GM18517 (cell line): ENCODE data around the gene FBXO9.

Experiments
- ATAC-seq: cut with Tn5 transposase; IDR thresholded peaks from one replicate; pipeline ENCODE4 v1.9.1; 2021; ENCODE audit warnings: mild to moderate bottlenecking, moderate library complexity; ENCODE audit not compliant: unreplicated experiment

The FBXO9 gene

GRCh38 chr6:53065266-53066076 lies at the start of gene FBXO9:
TSS of gene FBXO9 (plus strand) at chr6:53065404. CDS start at chr6:53065790, 386 bp downstream.
- ATAC-seq: peak; percentile 35

GRCh38 chr6:53015486-53015885 lies 49.7 kb upstream of the FBXO9 start:
- no peak for ATAC-seq

GRCh38 chr6:53018446-53018845 lies 46.8 kb upstream of the FBXO9 start:
- no peak for ATAC-seq

GRCh38 chr6:53020005-53020744 lies 45.0 kb upstream of the FBXO9 start:
- no peak for ATAC-seq

- no peak for ATAC-seq
These were observed 41.9 kb upstream of the FBXO9 start for GRCh38 chr6:53023323-53023722.

- ATAC-seq: no peak
These were observed 38.7 kb upstream of the FBXO9 start for GRCh38 chr6:53026526-53026925.

GRCh38 chr6:53027131-53027718 lies 38.0 kb upstream of the FBXO9 start:
- ATAC-seq: no peak

GRCh38 chr6:53028467-53028866 lies 36.7 kb upstream of the FBXO9 start:
- no peak for ATAC-seq

- ATAC-seq: no peak
These were observed 35.9 kb upstream of the FBXO9 start for GRCh38 chr6:53029257-53029656.

- ATAC-seq: no peak
These were observed 35.4 kb upstream of the FBXO9 start for GRCh38 chr6:53029761-53030160.

GRCh38 chr6:53031281-53031680 lies 33.9 kb upstream of the FBXO9 start:
- no peak for ATAC-seq

- ATAC-seq: no peak
These were observed 32.4 kb upstream of the FBXO9 start for GRCh38 chr6:53032849-53033248.

- ATAC-seq: no peak
These were observed 31.4 kb upstream of the FBXO9 start for GRCh38 chr6:53033764-53034163.

GRCh38 chr6:53035549-53036213 lies 29.5 kb upstream of the FBXO9 start:
- no peak for ATAC-seq

GRCh38 chr6:53038141-53038540 lies 27.1 kb upstream of the FBXO9 start:
- no peak for ATAC-seq

- ATAC-seq: no peak
These were observed 26.6 kb upstream of the FBXO9 start for GRCh38 chr6:53038596-53038995.

- no peak for ATAC-seq
These were observed 23.8 kb upstream of the FBXO9 start for GRCh38 chr6:53041356-53041755.

- ATAC-seq: no peak
These were observed 23.1 kb upstream of the FBXO9 start for GRCh38 chr6:53042112-53042511.

GRCh38 chr6:53043581-53043980 lies 21.6 kb upstream of the FBXO9 start:
- ATAC-seq: no peak

- no peak for ATAC-seq
These were observed 21.1 kb upstream of the FBXO9 start for GRCh38 chr6:53044071-53044470.

GRCh38 chr6:53044572-53044971 lies 20.6 kb upstream of the FBXO9 start:
- no peak for ATAC-seq
